ENCODE data around the gene CNOT10. TPM values are rescaled to one million over a fixed set of nuclear protein-coding genes. Genes with fewer than 3 reads are reported as not detected.
A peak's percentile ranks its signal among the peaks of the same experiment; 100 is the strongest.

The CNOT10 gene
- total and polyA plus RNA-seq, 2 donors (not counting 1 experiment from before 2014, with no cell fraction given), result 17.5 to 28.6 TPM

- Histone ChIP-seq H3K9ac (ENCODE audit: insufficient read depth, low read length) (no peak overlapping the region), H3K9me3 (ENCODE audit: control insufficient read depth, insufficient read depth, low read depth, low read length) (no peaks in the 10 kb centered on the region), H3K27ac (ENCODE audit: insufficient read depth, low read length) (no peak overlapping the region), H3K4me1 (ENCODE audit: control insufficient read depth, extremely low read depth, insufficient read depth, low read length) (no peaks in the 10 kb centered on the region), H3K79me2 (ENCODE audit: control insufficient read depth, insufficient read depth, low read length) (no peaks in the 10 kb centered on the region), H3K4me3 (replicated peaks in 1 of 4; ENCODE audit: control extremely low read depth in 1 of 4, insufficient read depth in 1 of 4, low read depth in 3 of 4, low read length in 4 of 4) (no peak overlapping the region), H3K27me3 (ENCODE audit: control insufficient read depth, insufficient read depth, low read length) (no peaks in the 10 kb centered on the region), H2AFZ (ENCODE audit: low read length) (no peak overlapping the region), H3K36me3 (ENCODE audit: control insufficient read depth, insufficient read depth, low read length) (no peaks in the 10 kb centered on the region), H3K4me2 (ENCODE audit: extremely low read depth, insufficient read depth, low read length) (no peak overlapping the region), H4K20me1 (ENCODE audit: control insufficient read depth, extremely low read depth, insufficient read depth, low read length) (no peaks in the 10 kb centered on the region)
- TF ChIP-seq CTCF (conservative IDR thresholded peaks at IDR 0.05 in 1 of 2, IDR thresholded peaks at IDR 0.05 in 1 of 2; ENCODE audit: low read depth in 1 of 2, low read length in 2 of 2) (no peak), EZH2 (IDR thresholded peaks at IDR 0.05; ENCODE audit: low read length, missing control alignments) (no peak)
- no peak for DNase-seq (ENCODE audit: low read depth in 2 of 2)
Observed at GRCh38 chr3:32675164-32675563, 9.8 kb upstream of the CNOT10 start.

DNA sequence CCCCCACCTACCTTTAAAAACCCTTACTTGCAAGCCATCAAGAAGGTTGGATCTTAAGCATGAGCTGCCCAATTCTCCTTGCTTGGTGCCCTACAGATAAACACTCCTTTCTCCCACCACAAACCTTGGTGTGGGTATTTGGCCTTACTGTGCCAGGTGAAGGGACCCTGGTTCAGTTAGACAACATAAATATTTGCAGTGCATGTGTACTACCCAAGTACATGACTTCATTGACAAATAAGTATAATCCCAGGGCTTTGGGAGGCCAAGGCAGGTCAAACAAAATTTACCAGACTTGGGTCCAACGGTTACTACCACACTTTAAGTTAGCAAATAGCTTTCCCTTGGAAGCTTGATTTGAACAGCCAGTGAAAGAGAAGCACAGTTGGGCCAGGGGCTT lies 9.3 kb upstream of the CNOT10 start:
- Histone ChIP-seq H3K4me2 (ENCODE audit: extremely low read depth, insufficient read depth, low read length) (no peak overlapping the region), H3K27ac (ENCODE audit: insufficient read depth, low read length) (no peak overlapping the region), H4K20me1 (ENCODE audit: control insufficient read depth, extremely low read depth, insufficient read depth, low read length) (no peaks in the 10 kb centered on the region), H3K27me3 (ENCODE audit: control insufficient read depth, insufficient read depth, low read length) (no peaks in the 10 kb centered on the region), H3K9me3 (ENCODE audit: control insufficient read depth, insufficient read depth, low read depth, low read length) (no peaks in the 10 kb centered on the region), H3K9ac (ENCODE audit: insufficient read depth, low read length) (no peak overlapping the region), H2AFZ (ENCODE audit: low read length) (no peak overlapping the region), H3K4me3 (replicated peaks in 1 of 4; ENCODE audit: control extremely low read depth in 1 of 4, insufficient read depth in 1 of 4, low read depth in 3 of 4, low read length in 4 of 4) (no peak overlapping the region), H3K4me1 (ENCODE audit: control insufficient read depth, extremely low read depth, insufficient read depth, low read length) (no peaks in the 10 kb centered on the region), H3K36me3 (ENCODE audit: control insufficient read depth, insufficient read depth, low read length) (no peaks in the 10 kb centered on the region), H3K79me2 (ENCODE audit: control insufficient read depth, insufficient read depth, low read length) (no peaks in the 10 kb centered on the region)
- no peak for TF ChIP-seq CTCF (conservative IDR thresholded peaks at IDR 0.05 in 1 of 2, IDR thresholded peaks at IDR 0.05 in 1 of 2; ENCODE audit: low read depth in 1 of 2, low read length in 2 of 2)
- no peak for TF ChIP-seq EZH2 (IDR thresholded peaks at IDR 0.05; ENCODE audit: low read length, missing control alignments)
- no peak for DNase-seq (ENCODE audit: low read depth in 2 of 2)

GRCh38 chr3:32681811-32682210 lies 3.2 kb upstream of the CNOT10 start:
- no peak overlapping the region for H3K27ac ChIP-seq (ENCODE audit: insufficient read depth, low read length)
- no peak overlapping the region for H3K4me3 ChIP-seq (replicated peaks in 1 of 4; ENCODE audit: control extremely low read depth in 1 of 4, insufficient read depth in 1 of 4, low read depth in 3 of 4, low read length in 4 of 4)
- H4K20me1 ChIP-seq (ENCODE audit: control insufficient read depth, extremely low read depth, insufficient read depth, low read length), result no peaks in the 10 kb centered on the region
- no peaks in the 10 kb centered on the region for H3K4me1 ChIP-seq (ENCODE audit: control insufficient read depth, extremely low read depth, insufficient read depth, low read length)
- no peaks in the 10 kb centered on the region for H3K36me3 ChIP-seq (ENCODE audit: control insufficient read depth, insufficient read depth, low read length)
- no peak for TF ChIP-seq CTCF (conservative IDR thresholded peaks at IDR 0.05 in 1 of 2, IDR thresholded peaks at IDR 0.05 in 1 of 2; ENCODE audit: low read depth in 1 of 2, low read length in 2 of 2)
- no peak for TF ChIP-seq EZH2 (IDR thresholded peaks at IDR 0.05; ENCODE audit: low read length, missing control alignments)
- H3K9me3 ChIP-seq (ENCODE audit: control insufficient read depth, insufficient read depth, low read depth, low read length), result no peaks in the 10 kb centered on the region
- no peak overlapping the region for H2AFZ ChIP-seq (ENCODE audit: low read length)
- H3K4me2 ChIP-seq (ENCODE audit: extremely low read depth, insufficient read depth, low read length), result no peak overlapping the region
- peak in 1 of 2 donors; percentile 12 for DNase-seq (ENCODE audit: low read depth in 2 of 2)
- H3K9ac ChIP-seq (ENCODE audit: insufficient read depth, low read length), result no peak overlapping the region
- peaks cover 13% of the 10 kb centered on the region for H3K79me2 ChIP-seq (ENCODE audit: control insufficient read depth, insufficient read depth, low read length)
- H3K27me3 ChIP-seq (ENCODE audit: control insufficient read depth, insufficient read depth, low read length), result no peaks in the 10 kb centered on the region
